ENCODE data around the gene IL1RN.

IL1RN gene

DNA sequence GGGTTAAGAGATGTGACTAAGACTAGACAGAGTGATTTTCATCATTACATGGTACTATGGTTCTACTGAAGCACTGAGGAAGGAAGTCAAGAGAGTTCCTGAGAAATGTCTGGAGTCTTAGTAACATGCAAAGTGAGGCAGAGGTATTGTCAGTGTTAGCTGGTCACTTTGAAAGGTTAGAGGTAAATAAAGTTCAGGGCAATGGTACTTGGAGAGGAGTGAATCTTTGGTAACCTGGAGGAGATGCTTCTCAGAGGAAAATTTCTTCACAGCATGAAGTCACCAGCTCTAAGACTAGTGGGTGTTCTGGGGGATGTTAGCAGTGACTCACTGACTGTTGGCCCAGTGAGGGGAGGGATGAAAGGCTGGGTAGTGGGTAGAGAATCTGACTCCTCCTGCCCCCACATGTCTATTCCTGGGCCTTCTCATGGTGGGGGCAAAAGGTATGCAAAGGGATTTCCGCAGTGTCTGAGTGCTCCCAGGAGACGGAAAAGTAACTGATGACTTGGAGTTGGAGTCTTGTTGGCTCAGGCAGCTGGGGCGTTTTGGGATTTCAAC lies 23.3 kb upstream of the IL1RN start:
- no peak for DNase-seq (ENCODE audit: low spot score)

DNA sequence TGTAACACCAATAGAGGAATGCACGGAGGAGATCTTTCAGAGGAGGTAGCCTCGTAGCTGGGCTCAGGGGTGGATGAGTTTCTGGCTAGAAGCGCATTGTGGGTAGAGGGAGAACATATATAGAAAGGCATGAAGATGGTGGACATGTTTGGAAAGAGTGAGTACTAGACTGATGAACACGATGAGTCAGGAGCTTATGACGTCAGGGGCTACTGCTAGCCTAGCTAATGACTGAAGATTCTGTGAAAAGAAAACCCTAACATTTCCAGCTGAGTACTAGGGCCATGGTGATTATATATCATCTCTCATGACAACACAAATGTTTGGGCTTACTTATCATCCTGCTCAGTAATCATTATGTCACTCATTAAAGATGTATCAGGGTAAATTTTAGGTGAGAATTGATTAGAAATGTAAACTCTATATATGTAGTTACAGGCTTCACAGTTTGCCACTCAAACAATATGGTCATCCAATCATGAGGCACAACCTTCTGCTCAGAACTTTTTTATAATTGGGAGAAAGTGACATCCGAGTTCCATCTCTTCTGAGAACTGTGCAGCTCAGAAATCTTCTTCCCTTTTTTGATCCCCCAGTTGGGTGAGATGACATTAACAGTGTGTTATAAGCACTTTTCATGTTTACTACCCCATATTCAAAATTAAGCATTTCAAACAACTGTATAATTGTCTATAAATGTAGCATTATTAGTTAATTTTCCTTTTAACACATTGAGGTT lies 22.2 kb upstream of the IL1RN start:
- no peak for DNase-seq (ENCODE audit: low spot score)

DNA sequence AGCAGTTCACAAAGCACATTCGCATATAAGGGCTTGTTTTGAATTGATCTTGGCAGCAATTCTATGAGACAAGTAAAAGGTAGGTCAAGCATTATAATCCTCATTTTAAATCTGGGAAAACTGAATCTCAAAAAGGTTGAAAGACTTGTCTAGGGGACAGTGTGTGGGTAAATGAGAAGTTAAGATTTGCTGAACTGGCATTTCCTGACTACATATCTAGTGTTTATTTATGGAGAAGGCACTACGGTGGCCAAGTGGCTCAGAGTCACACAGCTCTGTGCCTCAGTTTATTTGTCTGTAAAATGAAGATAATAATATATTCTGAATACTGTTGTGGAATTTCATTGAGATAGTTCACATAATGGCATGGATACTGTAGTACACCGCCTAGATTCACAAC lies 16.3 kb upstream of the IL1RN start:
- DNase-seq (ENCODE audit: low spot score): no peak

DNA sequence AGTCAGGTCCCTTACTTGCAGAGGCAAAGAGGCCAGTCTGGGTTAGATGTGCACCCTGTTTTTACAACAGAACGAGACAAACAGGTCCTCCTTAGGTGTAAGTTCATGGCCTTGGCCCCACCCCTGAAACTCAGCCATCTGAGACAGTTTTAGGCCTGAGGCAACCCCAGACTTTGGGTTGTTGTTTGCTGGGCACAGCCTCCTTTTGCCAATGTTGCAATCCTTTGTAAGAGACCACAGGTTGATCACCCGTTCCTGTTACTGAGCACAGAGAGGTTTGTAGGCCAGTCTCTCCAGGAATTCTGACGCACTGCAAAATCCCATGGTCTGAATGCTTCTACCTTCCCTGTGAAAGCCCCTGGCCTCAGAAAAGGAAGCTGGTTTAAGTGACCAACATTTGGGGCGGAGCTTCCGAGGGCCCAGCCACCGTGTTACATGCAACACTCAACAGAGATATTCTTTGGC lies 15.5 kb upstream of the IL1RN start:
- no peak for DNase-seq (ENCODE audit: low spot score)

DNA sequence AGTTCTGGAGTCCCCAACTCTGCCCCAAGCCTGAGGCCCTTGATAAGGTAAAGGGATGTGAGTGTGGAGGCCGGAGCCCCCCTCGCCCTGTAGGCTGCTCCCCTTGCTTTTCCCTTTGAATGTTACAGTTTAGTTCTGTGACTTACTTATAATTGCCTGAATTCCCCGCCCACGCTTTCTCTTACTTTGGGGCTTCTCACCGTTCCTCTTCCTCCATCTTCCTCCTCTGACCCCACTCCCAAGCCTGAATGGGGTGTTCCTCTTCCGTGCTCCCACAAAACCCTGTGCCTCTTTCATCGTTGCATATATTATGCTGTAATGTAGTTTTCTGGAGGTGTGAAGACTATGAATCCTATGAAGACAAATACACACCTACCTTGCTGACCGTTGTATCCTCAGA lies 15.0 kb upstream of the IL1RN start:
- DNase-seq (ENCODE audit: low spot score): no peak

DNA sequence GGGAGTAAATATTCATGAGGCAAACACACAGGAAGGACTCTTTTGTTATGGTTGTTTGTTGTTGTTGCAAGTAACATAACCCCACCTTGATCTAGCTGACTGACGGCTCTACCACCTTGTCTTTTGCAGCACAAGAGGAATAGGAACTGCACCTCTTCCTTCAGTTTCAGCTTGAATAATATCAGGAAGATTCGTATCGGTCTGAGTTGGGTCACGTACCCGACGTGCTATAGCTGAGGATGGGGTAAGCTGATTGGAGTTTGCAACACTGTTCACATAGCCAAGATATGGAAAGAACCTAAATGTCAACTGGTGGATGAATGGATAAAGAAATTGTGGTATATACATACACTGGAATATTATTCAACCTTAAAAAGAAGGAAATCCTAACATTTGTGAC lies 14.5 kb upstream of the IL1RN start:
- no peak for DNase-seq (ENCODE audit: low spot score)

DNA sequence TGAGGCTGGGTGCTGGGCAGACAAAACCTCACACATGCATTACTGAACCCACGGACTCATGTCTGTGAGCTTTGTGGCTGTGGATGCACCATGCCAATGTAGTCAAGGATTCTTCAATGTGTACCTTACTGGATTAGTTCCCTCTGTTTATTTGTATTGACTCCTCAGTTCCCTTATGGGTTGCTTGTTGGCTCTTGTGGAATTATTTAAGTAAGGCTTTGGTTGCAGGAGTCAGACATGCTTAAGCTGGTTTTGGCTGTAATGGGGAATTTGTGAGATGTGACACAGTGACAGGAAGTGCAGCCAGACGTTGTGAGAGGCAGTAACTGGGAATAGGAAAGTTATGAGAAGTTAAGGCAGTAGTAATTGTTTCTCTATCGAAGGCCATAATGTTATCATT lies 13.6 kb upstream of the IL1RN start:
- no peak for DNase-seq (ENCODE audit: low spot score)

DNA sequence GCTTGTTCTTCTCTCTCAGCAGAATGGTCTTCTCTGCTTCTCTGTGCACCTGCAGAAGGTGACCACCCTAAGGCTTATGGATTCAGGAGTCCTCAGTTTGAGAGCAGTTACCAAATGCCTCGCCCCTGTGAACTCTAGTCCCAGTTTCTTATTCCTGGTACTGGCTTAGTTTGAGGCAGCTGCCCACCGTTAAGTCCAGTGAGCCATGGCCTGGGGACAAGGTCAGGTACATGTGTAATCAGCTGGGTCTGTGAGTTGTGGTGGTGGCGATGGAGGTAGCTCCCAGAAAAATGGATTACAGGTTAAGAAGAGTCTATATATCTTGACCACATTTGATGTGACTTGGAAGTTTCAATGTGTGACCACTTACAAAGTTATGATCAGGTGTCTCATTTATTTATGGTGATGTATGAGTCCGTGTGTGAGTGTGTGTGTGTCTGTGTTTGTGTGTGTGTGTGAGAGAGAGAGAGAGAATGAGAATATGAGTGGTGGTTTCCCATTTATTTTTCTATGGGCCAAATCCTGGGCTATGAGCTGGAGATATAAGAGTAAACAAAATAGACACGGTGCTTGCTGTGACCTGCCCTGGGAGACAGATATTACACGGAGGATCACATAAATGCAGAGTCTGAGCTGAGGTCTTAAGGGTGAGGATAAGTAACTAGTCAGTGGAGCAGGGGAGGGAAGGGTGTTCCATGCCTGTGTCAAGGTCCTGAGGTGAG lies 13.0 kb upstream of the IL1RN start:
- no peak for DNase-seq (ENCODE audit: low spot score)

DNA sequence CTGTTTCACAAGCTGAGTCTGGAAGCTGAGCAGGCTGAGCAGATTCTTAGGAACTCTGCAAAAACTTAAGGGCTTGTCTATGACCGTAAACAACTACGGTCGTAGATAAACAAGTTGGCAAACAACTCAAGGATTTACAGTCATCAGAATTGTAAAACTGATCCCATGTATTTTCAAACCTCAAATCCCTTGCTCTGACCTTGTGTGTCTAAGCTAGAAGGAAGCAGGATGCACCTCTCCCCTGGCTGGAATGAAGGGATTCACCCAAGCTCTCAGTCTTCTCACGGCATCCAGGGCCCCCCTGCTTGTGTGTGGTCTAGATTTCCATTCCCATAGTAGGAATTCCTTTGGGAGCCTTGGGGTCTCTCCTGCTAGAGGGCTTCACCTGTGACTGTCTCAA lies 12.4 kb upstream of the IL1RN start:
- DNase-seq (ENCODE audit: low spot score): no peak

DNA sequence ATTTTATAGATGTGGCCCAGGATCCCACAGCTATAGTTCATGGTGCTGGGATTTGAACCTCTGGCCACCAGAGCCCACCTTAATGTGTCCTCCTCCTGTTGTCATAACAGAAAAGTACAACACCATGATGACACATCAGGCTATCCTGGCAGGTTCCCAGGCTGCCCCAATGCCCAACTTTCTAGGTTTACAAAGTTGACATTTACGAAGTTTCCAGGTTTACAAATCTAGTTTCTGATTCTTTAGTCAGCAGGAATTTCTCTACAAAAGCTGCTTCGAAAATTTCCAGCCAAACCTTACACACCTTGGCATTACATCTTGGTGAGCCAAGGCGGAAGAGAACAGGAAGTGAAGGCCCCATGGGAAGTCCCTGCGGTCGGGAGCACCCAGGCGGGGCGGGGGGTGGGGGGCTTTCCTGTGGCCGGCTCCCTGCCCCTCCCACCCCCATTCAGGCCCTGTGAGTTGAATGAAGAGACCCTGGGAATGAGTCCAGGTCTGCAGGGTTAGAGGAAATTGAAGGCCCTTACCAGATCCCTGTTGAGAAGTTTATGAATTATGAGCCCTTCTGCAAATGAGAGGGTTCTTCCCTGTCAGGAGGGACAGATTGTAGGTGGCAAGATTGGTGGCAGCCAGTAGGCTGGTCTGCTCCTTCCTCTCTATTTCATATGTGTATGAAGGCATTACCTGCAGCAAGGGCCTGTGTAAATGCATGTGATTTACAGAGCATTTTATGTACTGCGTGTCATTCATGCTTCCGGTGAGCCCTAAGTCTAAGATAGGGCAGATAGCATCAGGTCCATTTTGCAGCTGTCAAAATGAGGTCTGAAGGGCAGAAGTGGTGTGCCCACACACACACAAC lies 11.1 kb upstream of the IL1RN start:
- DNase-seq (ENCODE audit: low spot score): no peak

DNA sequence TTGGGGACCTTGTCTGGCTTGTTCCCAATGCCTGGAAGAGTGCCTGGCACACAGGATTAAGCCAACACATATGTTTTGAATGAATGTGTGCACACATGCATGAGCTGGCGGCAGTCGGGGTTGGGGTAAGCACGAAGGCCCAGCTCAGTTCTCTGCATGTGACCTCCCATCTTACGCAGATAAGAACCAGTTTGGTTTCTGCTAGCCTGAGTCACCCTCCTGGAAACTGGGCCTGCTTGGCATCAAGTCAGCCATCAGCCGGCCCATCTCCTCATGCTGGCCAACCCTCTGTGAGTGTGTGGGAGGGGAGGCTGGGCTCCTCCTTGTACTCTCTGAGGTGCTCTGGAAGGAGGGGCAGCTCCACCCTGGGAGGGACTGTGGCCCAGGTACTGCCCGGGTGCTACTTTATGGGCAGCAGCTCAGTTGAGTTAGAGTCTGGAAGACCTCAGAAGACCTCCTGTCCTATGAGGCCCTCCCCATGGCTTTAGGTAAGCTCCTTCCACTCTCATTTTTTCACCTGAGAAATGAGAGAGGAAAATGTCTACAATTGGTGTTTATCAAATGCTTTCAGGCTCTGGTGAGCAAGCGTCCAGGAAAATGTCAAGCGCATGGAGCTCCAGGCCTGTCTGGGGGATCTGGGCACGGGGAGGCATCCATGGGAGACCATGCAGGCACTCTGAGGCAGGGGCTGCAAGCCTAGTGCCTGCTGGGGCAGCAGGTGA lies 9.7 kb upstream of the IL1RN start:
- peak; percentile 79 for DNase-seq (ENCODE audit: low spot score)

DNA sequence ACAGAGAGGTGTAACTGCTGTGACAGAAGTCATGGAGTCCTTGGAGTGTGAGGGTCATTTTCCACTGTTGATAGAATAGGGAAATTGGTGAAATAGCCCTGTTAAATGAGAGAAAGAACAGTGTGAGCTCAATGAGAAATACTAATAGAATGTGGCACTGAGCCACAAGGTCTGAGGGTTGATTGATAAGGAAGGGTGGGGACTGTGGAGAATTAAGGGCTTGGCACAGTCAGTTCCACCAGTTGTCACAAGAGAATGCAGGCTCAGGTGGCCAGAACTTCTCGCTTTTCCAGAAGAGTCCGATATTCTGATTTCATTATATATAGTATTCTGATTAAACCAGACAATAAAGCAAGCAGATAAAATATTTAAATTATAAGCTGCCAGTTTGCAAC lies 9.1 kb upstream of the IL1RN start:
- no peak for DNase-seq (ENCODE audit: low spot score)

DNA sequence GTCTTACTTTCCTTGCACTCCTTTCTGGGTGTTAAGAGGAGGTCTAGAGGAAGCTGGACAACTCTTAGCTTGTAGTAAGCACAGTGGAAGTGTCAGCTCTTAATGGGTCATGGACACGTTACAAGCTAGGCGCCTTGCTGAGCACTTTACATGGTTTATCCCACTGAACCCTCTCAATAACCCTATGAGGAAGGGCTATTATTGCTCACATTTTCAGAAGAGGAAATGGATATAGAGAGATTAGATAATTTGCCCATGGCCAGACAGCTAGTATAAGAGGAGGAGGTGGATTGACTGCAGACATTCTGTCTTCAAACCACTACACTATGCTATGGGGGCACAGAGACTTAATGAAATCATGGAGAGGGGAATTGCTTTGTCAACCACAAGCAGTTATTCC lies 8.3 kb upstream of the IL1RN start:
- DNase-seq (ENCODE audit: low spot score): no peak

DNA sequence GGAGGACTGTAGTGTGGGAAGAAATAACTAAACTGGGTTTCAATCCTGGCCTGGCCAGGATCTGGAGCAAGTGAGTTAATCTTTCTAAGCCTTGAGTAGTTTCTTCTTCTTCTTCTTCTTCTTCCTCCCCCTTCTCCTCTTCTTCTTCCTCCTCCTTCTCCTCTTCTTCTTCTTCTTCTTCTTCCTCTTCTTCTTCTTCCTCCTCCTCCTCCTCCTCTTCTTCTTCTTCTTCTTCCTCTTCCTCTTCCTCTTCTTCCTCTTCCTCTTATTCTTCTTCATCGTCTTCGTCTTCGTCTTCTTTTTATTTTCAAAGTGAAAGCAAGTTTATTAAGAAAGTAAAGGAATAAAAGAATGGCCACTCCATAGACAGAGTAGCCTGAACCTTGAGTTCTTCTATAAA lies 6.5 kb upstream of the IL1RN start:
- DNase-seq (ENCODE audit: low spot score): no peak

DNA sequence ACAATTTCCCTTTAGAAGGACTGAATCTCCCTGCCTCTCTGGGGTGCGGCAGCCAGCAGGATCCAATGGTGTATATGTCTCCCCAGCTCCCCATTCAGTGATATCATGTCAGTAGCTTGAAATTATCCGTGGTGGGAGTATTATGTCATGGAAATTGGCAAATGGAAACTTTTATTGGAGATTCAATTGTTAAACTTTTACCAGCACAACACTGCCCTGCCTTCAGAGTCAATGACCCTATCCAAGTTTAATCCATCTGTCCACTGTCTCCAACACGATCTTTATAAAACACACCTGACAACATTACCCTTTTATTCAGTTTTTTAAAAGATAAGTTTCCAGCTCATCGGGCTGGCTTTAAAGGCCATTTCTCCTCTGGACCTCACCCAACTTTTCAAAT lies 5.0 kb upstream of the IL1RN start:
- DNase-seq (ENCODE audit: low spot score): no peak

DNA sequence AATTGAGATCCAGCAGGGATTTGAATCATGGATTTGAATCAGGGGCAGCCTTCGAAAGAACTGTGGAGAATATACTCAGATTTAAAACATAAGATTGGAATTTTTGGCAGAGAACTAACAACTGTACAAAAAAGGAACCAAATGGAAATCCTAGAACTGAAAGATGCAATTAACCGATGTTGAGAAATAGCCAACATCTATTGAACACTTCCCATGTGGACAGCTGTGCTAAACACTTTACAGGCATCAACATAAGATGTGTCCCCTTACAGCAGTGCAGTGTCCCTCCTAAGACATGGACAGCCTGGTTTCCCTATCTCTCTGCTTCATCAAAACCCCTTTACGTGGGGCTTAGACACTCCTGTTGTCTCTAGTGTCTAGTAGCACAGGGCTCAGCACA lies 3.7 kb upstream of the IL1RN start:
- DNase-seq (ENCODE audit: low spot score): no peak

DNA sequence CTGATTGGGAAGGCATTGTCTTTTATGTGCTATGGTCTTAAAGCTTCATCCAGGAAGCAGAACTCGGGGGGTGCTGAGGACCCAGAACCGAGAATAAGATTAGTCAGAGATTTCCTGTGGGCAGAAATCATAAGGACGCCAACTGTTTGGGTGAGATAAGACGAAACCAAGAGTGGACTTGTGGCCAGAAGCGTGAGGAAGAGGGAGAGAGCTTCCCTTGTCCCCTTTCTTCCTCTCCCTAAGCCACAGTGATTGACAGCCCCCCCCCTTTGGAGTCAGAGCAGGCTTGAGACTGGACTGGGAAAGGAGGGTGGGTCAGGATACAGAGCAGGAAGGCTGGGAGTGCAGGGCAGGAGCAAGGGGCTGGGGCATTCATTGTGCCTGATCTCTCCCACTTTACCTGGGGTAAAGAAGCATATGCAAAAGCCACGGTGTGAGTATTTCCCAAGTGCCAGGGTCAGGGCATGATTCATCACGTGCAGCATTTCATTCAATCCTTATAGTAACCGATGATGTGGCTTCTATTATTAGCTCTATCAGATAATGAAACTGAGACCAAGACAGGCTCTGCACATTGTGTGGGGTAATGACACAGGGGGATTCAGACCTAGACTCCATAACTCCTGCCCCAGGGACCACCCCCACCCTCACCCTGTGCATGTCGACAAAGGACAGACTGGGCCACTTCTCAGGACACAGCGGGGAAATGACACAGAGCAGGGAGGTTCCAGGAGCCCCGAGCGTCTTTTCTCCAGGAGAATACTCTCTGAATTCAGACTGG lies 3.0 kb upstream of the IL1RN start:
- DNase-seq (ENCODE audit: low spot score): no peak

DNA sequence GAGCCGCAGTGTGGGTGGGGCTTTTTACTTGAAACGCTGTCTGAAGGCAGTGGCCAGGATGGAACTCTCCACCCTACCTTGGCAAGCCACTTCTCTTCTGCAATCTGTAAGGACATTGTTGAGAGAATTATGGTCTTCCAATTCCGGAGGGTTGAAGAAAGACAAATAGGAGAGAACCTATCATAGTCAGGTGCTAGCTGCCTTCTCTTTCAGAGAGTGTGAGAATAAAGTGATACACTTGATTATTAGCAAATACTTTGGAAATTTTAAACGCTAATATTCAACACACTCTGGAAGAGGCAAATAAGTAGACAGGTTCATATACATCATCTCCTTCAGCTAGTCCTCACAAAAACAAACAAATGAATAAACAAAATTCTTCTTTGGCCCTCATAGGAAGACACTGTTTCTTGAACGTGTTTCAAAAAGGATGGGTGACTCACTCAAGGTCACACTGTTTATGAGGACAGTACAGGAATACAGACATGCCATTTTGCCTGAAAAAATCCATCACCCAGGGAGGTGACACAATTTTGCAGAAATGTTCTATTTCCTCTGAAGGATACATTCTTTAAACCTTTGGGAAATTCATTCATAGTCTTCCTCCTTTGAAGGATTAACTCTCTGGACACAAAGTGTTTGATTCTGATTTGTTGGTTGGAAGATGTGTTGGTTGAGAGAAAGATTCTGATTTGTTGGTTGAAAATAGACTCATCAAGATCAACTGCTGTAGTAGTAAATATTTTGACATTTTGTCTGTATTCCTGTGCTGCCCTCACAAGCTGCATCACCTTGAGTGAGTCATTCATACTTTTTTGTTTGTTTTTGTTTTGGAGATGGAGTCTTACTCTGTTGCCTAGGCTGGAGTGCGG lies 2.2 kb upstream of the IL1RN start:
- no peak for DNase-seq (ENCODE audit: low spot score)

DNA sequence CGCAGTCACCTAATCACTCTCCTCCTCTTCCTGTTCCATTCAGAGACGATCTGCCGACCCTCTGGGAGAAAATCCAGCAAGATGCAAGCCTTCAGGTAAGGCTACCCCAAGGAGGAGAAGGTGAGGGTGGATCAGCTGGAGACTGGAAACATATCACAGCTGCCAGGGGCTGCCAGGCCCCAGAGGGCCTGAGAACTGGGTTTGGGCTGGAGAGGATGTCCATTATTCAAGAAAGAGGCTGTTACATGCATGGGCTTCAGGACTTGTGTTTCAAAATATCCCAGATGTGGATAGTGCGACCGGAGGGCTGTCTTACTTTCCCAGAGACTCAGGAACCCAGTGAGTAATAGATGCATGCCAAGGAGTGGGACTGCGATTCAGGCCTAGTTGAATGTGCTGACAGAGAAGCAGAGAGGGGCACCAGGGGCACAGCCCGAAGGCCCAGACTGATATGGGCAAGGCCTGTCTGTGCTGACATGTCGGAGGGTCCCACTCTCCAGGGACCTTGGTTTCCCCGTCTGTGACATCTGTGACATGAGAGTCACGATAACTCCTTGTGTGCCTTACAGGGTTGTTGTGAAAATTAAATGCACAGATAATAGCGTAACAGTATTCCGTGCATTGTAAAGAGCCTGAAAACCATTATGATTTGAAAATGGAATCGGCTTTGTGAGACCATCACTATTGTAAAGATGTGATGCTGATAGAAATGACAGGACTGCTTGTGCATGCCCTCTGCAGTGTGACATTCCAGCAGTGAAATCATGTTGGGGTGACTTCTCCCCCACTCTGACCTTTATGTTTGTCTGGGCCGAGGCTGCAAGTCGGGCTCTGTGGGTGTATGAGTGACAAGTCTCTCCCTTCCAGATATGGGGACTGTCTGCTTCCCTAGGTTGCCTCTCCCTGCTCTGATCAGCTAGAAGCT lies 510 bp downstream of the IL1RN start:
- no peak for DNase-seq (ENCODE audit: low spot score)

All from hematopoietic multipotent progenitor cell treated with erythropoietin and hydrocortisone succinate and interleukin-3 and kit ligand, for 17 days (in vitro differentiated cells).